GM23338 (cell line): ENCODE measurements around the gene RAD51. TPM values are rescaled to one million over a fixed set of nuclear protein-coding genes. Genes with fewer than 3 reads are reported as not detected.

Source experiments
- ATAC-seq: fragments of 200-7000 bp; cut with Tn5 transposase; 3 replicates; pipeline ENCODE4 v1.9.1; 2020
- DNase-seq: peaks from one replicate; pipeline ENCODE4 v3.0.0-alpha.2; 2015; ENCODE audit warnings: low spot score
- H2AFZ ChIP-seq: fragments of 200-600 bp; sonication (generic); 2 replicates; pipeline ENCODE4 v1.8.0; 2016; ENCODE audit warnings: antibody characterized with exemption, mild to moderate bottlenecking, moderate library complexity
- H3F3A ChIP-seq: fragments of 200-600 bp; sonication (generic); replicated peaks from 2 replicates; pipeline ENCODE4 v1.8.0; 2017; ENCODE audit warnings: antibody characterized with exemption, mixed run types, low read depth
- H3K27ac ChIP-seq: fragments of 200-600 bp; sonication (generic); 2 replicates; pipeline ENCODE4 v1.6.1; 2016; ENCODE audit warnings: low read depth
- H3K27me3 ChIP-seq: fragments of 200-600 bp; sonication (generic); 2 replicates; pipeline ENCODE4 v1.8.0; 2016; ENCODE audit warnings: mild to moderate bottlenecking, mixed run types, moderate library complexity; ENCODE audit not compliant: insufficient read depth
- H3K36me3 ChIP-seq: fragments of 200-600 bp; sonication (generic); 2 replicates; pipeline ENCODE4 v1.8.0; 2016; ENCODE audit warnings: mild to moderate bottlenecking; ENCODE audit not compliant: insufficient read depth
- H3K4me1 ChIP-seq: fragments of 200-600 bp; sonication (generic); 2 replicates; pipeline ENCODE4 v1.8.0; 2016; ENCODE audit warnings: mild to moderate bottlenecking, moderate library complexity; ENCODE audit not compliant: insufficient read depth
- H3K4me2 ChIP-seq: fragments of 200-600 bp; sonication (generic); 2 replicates; pipeline ENCODE4 v1.7.1; 2017; ENCODE audit warnings: mixed run types
- H3K4me3 ChIP-seq: fragments of 200-600 bp; sonication (generic); 2 replicates; pipeline ENCODE4 v1.6.1; 2016; ENCODE audit warnings: mixed run types
- H3K79me2 ChIP-seq: fragments of 200-600 bp; sonication (generic); replicated peaks from 2 replicates; pipeline ENCODE4 v1.8.0; 2017; ENCODE audit warnings: mild to moderate bottlenecking; ENCODE audit not compliant: insufficient read depth
- H3K9me2 ChIP-seq: fragments of 200-600 bp; sonication (generic); 2 replicates; pipeline ENCODE4 v1.8.0; 2017; ENCODE audit not compliant: insufficient read depth
- H4K20me1 ChIP-seq: fragments of 200-600 bp; sonication (generic); replicated peaks from 2 replicates; pipeline ENCODE4 v1.8.0; 2017; ENCODE audit warnings: mild to moderate bottlenecking; ENCODE audit not compliant: insufficient read depth
- H3K27ac Mint-ChIP-seq: 2 replicates; pipeline ENCODE4 v1.8.0; 2020; ENCODE audit warnings: inconsistent platforms, mild to moderate bottlenecking, moderate library complexity, mixed read lengths
- H3K27me3 Mint-ChIP-seq: 3 replicates; pipeline ENCODE4 v1.8.0; 2022; ENCODE audit warnings: low read depth, mild to moderate bottlenecking, moderate library complexity, mixed read lengths, inconsistent platforms; ENCODE audit not compliant: insufficient read depth, poor library complexity
- H3K36me3 Mint-ChIP-seq: 3 replicates; pipeline ENCODE4 v1.8.0; 2021; ENCODE audit warnings: low read depth, mild to moderate bottlenecking, inconsistent platforms, moderate library complexity, mixed read lengths
- H3K4me1 Mint-ChIP-seq: 3 replicates; pipeline ENCODE4 v1.8.0; 2020; ENCODE audit warnings: mild to moderate bottlenecking, inconsistent platforms, mixed read lengths
- H3K4me3 Mint-ChIP-seq: 3 replicates; pipeline ENCODE4 v1.8.0; 2021; ENCODE audit warnings: moderate library complexity, mild to moderate bottlenecking, inconsistent platforms, mixed read lengths
- H3K9me3 Mint-ChIP-seq: 3 replicates; pipeline ENCODE4 v1.8.0; 2020; ENCODE audit warnings: moderate library complexity, mild to moderate bottlenecking, inconsistent platforms, mixed read lengths
- CREB1 ChIP-seq: fragments of 250-450 bp; sonication (Bioruptor Pico); IDR thresholded peaks from 2 replicates; pipeline ENCODE4 v1.5.0; 2020; ENCODE audit warnings: low read depth, mild to moderate bottlenecking, moderate library complexity
- CTCF ChIP-seq, 2 experiments: fragments of 200-600 bp in 1 of 2; sonication (generic) in 1 of 2; conservative IDR thresholded peaks; 2 replicates each; pipeline versions ENCODE4 v1.5.1 to v1.6.1; 2016 to 2017; ENCODE audit warnings: antibody characterized with exemption in 2 of 2, low read depth in 2 of 2, mild to moderate bottlenecking in 2 of 2, moderate library complexity in 1 of 2
- EZH2phosphoT487 ChIP-seq: fragments of 200-600 bp; sonication (generic); IDR thresholded peaks from one replicate; pipeline ENCODE4 v1.8.1; 2018; ENCODE audit warnings: antibody characterized with exemption; ENCODE audit not compliant: unreplicated experiment
- POLR2AphosphoS5 ChIP-seq: IDR thresholded peaks from 2 replicates; pipeline ENCODE4 v1.6.1; 2016; ENCODE audit warnings: antibody characterized with exemption, low read depth
- REST ChIP-seq: IDR thresholded peaks from one replicate; pipeline ENCODE4 v1.6.1; 2018; ENCODE audit warnings: antibody characterized with exemption; ENCODE audit not compliant: unreplicated experiment
- STAT1 ChIP-seq: IDR thresholded peaks from one replicate; pipeline ENCODE4 v1.6.1; 2016; ENCODE audit warnings: antibody characterized with exemption; ENCODE audit not compliant: unreplicated experiment
- ZNF331 ChIP-seq: fragments of 250-450 bp; sonication (Bioruptor Pico); IDR thresholded peaks from 2 replicates; pipeline ENCODE4 v1.5.0; 2020; ENCODE audit warnings: low read depth, mild to moderate bottlenecking, moderate library complexity
- polyA plus RNA-seq: library from polyadenylated mRNA; unstranded; fragments of >200 nt; fragmentation: Nextera tagmentation; extraction: Ambion mirVana; gene quantifications from 2 replicates; pipeline ENCODE4 v1.2.1, GENCODE V29; 2016
- total RNA-seq: library from RNA; depleted of rRNA; stranded (reverse); fragments of >200 nt; shearing (Covaris generic); gene quantifications from 2 replicates; pipeline ENCODE4 v1.2.3, GENCODE V29; 2014
- TF ChIP-seq, protein P1 (sequence below): fragments of 250-450 bp; sonication (Bioruptor Pico); IDR thresholded peaks from 2 replicates; pipeline ENCODE4 v1.5.0; 2020; ENCODE audit warnings: mild to moderate bottlenecking, moderate library complexity

RAD51 gene
- total and polyA plus RNA-seq, 2 experiments from 2014 or later = 20.3 to 26.2 TPM

GRCh38 chr15:40755812-40756208 is 60.8 kb downstream of the RAD51 start (continued):
- TF ChIP-seq, protein P1, sequence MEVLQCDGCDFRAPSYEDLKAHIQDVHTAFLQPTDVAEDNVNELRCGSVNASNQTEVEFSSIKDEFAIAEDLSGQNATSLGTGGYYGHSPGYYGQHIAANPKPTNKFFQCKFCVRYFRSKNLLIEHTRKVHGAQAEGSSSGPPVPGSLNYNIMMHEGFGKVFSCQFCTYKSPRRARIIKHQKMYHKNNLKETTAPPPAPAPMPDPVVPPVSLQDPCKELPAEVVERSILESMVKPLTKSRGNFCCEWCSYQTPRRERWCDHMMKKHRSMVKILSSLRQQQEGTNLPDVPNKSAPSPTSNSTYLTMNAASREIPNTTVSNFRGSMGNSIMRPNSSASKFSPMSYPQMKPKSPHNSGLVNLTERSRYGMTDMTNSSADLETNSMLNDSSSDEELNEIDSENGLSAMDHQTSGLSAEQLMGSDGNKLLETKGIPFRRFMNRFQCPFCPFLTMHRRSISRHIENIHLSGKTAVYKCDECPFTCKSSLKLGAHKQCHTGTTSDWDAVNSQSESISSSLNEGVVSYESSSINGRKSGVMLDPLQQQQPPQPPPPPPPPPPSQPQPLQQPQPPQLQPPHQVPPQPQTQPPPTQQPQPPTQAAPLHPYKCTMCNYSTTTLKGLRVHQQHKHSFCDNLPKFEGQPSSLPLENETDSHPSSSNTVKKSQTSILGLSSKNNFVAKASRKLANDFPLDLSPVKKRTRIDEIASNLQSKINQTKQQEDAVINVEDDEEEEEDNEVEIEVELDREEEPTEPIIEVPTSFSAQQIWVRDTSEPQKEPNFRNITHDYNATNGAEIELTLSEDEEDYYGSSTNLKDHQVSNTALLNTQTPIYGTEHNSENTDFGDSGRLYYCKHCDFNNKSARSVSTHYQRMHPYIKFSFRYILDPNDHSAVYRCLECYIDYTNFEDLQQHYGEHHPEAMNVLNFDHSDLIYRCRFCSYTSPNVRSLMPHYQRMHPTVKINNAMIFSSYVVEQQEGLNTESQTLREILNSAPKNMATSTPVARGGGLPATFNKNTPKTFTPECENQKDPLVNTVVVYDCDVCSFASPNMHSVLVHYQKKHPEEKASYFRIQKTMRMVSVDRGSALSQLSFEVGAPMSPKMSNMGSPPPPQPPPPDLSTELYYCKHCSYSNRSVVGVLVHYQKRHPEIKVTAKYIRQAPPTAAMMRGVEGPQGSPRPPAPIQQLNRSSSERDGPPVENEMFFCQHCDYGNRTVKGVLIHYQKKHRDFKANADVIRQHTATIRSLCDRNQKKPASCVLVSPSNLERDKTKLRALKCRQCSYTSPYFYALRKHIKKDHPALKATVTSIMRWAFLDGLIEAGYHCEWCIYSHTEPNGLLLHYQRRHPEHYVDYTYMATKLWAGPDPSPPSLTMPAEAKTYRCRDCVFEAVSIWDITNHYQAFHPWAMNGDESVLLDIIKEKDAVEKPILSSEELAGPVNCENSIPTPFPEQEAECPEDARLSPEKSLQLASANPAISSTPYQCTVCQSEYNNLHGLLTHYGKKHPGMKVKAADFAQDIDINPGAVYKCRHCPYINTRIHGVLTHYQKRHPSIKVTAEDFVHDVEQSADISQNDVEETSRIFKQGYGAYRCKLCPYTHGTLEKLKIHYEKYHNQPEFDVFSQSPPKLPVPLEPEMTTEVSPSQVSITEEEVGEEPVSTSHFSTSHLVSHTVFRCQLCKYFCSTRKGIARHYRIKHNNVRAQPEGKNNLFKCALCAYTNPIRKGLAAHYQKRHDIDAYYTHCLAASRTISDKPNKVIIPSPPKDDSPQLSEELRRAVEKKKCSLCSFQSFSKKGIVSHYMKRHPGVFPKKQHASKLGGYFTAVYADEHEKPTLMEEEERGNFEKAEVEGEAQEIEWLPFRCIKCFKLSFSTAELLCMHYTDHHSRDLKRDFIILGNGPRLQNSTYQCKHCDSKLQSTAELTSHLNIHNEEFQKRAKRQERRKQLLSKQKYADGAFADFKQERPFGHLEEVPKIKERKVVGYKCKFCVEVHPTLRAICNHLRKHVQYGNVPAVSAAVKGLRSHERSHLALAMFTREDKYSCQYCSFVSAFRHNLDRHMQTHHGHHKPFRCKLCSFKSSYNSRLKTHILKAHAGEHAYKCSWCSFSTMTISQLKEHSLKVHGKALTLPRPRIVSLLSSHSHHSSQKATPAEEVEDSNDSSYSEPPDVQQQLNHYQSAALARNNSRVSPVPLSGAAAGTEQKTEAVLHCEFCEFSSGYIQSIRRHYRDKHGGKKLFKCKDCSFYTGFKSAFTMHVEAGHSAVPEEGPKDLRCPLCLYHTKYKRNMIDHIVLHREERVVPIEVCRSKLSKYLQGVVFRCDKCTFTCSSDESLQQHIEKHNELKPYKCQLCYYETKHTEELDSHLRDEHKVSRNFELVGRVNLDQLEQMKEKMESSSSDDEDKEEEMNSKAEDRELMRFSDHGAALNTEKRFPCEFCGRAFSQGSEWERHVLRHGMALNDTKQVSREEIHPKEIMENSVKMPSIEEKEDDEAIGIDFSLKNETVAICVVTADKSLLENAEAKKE (CRISPR knock-in tag) = no peak
- no peak for TF ChIP-seq STAT1
- TF ChIP-seq ZNF331 (CRISPR knock-in tag) = no peak
- no peak for TF ChIP-seq CREB1 (CRISPR knock-in tag)
- no peak for TF ChIP-seq POLR2AphosphoS5

DNA sequence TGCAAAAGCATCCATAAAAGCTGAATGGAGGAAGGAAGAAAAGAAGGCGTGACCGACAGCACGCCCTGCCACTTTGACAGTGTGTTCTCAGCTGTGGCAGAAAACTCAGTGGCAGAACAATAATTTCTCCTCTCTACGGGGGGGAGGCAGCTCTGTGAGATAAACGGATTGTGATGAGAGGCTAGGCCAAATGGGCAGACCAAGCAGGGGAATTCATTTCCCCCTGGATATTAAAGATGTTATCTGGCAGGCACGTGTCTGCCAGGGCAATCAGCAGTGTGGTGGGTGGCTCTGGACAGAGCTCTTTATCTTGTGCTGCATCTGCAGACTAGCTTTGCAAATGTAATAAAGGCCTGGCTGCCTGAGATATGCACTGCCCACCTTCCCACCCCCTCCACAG is 62.0 kb downstream of the RAD51 start:
- ATAC-seq (no peak), DNase-seq (no peak)
- peaks cover 16% of the 10 kb centered on the region for H3K4me1 Mint-ChIP-seq
- 0 out of 2 replicates have a peak, but pooled peaks cover 3% of the 10 kb centered on the region for H3F3A ChIP-seq
- H3K27ac Mint-ChIP-seq = 0 out of 2 replicates have a peak overlapping the region, but pooled peaks have one; percentile 0
- peaks cover 24% of the 10 kb centered on the region for H3K79me2 ChIP-seq
- peaks cover 4% of the 10 kb centered on the region for H3K27me3 Mint-ChIP-seq
- no peaks in the 10 kb centered on the region; the same call in 1 of the 2 replicates for H3K4me1 ChIP-seq
- no peak overlapping the region for H3K4me2 ChIP-seq
- peaks cover 1% of the 10 kb centered on the region; the same call in 2 of the 3 replicates for H3K36me3 Mint-ChIP-seq
- H3K4me3 Mint-ChIP-seq = no peak overlapping the region
- no peaks in the 10 kb centered on the region for H4K20me1 ChIP-seq
- no peak overlapping the region for H3K27ac ChIP-seq
- H3K9me3 Mint-ChIP-seq = no peaks in the 10 kb centered on the region
- peak overlapping the region; percentile 28; the same call in 1 of the 2 replicates for H2AFZ ChIP-seq
- no peaks in the 10 kb centered on the region for H3K27me3 ChIP-seq
- no peaks in the 10 kb centered on the region; the same call in 1 of the 2 replicates for H3K36me3 ChIP-seq
- no peaks in the 10 kb centered on the region for H3K9me2 ChIP-seq
- no peak overlapping the region for H3K4me3 ChIP-seq
- TF ChIP-seq REST (no peak), CTCF (conservative IDR thresholded peaks at IDR 0.05; ENCODE audit: low read depth in 2 of 2) (no peak), POLR2AphosphoS5 (no peak), ZNF331 (CRISPR knock-in tag) (no peak), EZH2phosphoT487 (no peak)
